HG02623 (cell line): Measurements from ENCODE around the gene RFX4.

Experiments
- ATAC-seq: cut with Tn5 transposase; IDR thresholded peaks from one replicate; pipeline ENCODE4 v1.9.1; 2021; ENCODE audit warnings: moderate library complexity; ENCODE audit not compliant: unreplicated experiment

RFX4 gene

GRCh38 chr12:106582641-106583230 is at the start of gene RFX4:
Gene RFX4, plus strand, starts transcription at chr12:106583004. Its CDS starts 317 bp downstream, at chr12:106583321.
- ATAC-seq = no peak

- no peak for ATAC-seq
Observed at GRCh38 chr12:106541201-106541600, 41.6 kb upstream of the RFX4 start.

GRCh38 chr12:106551410-106551809 is 31.4 kb upstream of the RFX4 start:
- ATAC-seq = no peak

DNA sequence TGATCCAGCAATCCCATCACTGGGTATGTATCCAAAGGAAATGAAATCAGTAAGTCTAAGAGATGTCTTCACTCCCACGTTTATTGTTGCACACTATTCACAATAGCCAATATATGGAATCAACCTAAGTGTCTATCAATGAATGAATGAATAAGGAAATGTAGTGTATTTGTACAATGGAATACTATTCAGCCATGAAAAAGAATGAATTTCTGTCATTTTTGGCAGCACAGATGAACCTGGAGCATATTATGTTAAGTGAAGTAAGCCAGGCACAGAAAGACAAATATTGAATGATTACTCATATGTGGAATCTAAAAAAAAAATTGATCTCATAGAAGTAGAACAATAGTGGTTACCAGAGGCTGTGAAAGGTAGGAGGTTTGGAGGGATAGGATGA is 30.6 kb upstream of the RFX4 start:
- no peak for ATAC-seq

GRCh38 chr12:106564678-106565329 is 18.0 kb upstream of the RFX4 start:
- no peak for ATAC-seq

DNA sequence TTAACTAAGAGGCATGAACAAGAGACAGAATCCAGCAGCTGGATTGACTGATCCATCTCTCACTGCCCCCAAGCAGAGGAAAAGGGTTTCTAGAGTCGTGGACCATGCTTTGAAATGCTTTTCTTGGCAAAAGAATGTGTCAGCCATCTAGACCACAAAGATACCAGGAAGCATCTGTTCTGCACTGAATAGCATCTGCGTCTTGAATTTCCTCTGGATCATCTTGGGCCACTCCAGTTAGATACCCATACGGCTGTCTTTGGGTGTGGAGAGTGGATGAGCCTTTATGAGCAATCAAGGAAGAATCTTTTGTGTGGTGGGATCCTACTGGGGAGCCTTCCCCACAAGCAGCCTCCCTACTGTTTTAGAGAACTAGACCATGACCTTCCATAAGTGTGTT is 16.0 kb upstream of the RFX4 start:
- no peak for ATAC-seq

DNA sequence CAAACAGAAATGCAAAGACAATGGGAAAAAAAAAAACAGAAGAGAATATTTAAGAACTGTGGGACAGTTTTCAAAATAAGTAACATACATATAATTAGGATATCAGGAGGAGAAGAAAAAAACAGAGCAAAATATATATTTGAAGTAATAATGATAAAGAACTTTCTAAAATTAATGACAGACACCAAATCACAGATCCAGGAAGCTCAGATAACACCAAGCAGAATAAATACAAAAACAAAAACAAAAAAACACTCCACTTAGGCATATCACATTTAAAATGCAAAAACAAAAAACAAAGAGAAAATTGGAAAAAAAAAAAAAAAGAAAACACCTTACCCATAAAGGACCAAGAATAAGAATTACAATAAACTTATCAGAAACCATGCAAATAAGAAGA is 9.6 kb upstream of the RFX4 start:
- ATAC-seq = no peak

DNA sequence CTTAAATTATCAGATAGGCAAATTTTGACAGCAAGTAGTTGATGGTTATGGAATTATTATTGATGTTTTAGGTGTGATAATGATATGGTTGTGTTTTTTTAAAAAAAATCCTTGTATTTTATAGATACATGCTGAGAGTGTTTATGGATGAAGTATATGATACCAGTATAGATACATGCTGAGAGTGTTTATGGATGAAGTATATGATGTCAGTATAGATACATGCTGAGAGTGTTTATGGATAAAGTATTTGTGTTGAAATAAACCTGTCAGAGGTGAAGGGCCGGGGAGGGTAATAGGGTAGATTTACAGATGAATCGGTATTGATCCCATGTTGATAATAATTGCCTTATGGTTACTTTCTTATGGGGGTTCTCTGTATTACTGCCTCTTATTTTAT is 6.0 kb upstream of the RFX4 start:
- ATAC-seq = no peak

DNA sequence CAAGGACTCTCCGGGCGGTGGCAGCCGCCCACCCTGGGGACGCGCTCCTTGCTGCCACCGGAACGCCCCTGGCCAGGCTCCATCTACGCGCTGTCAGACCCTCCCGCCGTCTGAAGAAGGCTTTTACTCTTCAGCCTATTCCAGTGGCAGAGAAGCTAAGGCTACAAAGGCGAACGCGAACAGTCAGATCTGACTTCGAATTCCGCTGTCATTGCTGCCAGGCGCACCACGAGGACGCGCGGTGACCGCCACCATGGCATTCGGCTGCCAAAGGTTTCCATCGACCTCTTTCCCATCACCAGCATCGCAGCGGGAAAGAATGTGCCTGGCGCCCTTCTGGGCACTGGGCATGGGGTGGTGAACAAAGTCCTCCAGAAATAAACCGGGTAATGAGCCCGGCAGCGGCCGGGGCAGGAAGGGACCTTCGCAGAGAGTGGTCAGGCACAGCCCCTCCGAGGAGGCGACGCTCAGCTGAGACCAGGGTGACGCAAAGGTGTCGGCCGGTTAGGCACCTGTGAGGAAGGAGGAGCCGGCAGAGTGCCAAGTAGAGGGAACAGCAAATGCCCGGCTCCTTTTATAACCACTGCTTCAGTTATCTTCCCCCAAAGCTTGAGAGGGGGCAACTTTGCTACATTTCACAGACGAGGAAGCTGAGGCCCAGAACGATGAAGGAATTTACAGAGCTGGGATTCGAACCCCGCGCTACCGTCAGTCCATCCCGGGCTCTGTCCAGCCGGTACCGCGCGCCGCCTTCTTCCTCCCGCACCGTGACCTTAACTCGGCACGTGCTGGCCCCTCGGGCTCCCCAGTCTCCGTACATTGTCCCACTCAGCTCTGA is 1.9 kb upstream of the RFX4 start:
- no peak for ATAC-seq

GRCh38 chr12:106581543-106582248 is 1.1 kb upstream of the RFX4 start:
- ATAC-seq = no peak

GRCh38 chr12:106582249-106582591 is 584 bp upstream of the RFX4 start:
- ATAC-seq = no peak

GRCh38 chr12:106583242-106584103 is 669 bp downstream of the RFX4 start:
- no peak for ATAC-seq

DNA sequence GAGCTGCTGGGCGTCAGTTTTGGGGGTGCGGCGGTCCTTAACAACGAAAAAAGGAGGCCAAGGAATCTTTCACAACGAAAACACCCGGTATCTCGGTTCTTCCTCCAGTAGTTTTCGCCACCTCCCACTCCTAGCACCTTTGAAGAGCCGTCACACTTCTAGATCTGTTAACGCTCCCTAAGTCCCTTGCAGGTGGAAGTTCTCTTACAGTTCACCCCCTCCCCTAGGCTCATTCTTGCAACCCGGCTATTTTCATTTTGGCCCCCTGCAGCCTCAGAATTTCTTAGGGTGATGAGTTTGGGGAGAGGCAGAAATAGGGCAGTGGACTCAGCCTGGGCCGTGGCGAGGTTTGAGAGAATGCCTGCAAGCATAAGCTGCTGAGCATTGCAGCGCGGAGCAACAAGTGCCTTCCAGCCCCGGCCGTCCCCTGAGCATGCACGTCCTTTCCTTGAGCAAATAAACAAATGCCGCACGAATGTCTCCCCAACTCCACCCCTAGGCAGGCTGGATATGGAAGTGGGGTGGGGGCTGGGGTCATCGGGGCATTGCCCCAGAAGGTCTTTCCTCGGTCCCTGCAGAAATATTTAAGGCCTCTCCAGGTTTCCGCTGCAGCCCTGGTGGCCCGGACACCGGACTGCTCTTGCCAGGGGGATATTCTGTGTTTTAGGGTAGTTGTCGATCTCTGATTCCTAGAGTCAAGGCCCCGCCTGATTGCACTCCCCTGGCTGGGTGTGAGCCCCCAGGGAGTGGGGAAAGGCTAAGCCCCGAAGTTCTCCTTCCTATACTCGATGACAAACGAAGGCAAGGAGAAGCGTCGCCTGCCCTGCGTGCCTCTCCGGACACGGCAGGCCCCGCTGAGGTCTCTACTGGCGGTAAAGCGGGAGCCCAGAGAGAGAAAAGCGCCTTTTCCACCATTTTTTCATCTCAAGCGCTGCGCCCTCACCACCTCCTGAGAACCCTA is 1.6 kb downstream of the RFX4 start:
- no peak for ATAC-seq

GRCh38 chr12:106585105-106585520 is 2.3 kb downstream of the RFX4 start:
- no peak for ATAC-seq

DNA sequence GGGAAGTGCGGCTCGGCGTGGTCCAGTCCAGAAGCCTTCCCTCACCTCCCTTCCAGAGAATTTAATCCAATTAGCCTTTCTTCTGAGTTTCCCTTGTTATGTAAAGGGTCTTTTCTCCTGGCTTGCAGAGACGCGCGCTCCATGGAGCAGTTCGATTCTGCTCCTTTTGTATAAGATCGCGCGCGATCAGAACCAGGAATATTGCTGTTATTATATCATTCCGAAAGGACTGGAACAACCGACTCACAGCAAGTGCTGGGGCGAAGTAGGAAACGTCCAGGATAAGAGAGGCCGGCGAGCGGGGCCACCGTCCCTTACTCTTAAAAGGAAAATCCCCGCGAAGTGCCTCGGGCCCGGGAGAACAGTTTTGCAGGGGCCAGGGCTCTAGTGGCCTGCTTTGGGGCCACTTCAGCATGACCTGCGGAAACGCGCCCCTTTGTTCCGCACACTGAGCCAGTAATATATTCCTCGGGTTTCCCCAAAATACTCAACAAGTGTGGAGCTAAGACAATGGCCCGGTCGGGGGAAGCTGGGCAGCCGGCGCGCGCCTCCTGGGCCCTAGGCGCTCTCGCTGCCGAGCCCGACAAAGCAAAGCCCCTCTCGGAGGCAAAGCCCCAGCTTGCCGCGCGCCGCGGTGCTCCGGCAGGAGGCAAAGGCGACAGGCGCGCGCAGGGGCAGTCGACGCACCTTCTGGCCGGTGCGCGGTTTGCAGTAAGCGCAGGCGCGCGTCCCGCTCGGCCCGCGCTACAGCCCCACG is 2.9 kb downstream of the RFX4 start:
- ATAC-seq = no peak

DNA sequence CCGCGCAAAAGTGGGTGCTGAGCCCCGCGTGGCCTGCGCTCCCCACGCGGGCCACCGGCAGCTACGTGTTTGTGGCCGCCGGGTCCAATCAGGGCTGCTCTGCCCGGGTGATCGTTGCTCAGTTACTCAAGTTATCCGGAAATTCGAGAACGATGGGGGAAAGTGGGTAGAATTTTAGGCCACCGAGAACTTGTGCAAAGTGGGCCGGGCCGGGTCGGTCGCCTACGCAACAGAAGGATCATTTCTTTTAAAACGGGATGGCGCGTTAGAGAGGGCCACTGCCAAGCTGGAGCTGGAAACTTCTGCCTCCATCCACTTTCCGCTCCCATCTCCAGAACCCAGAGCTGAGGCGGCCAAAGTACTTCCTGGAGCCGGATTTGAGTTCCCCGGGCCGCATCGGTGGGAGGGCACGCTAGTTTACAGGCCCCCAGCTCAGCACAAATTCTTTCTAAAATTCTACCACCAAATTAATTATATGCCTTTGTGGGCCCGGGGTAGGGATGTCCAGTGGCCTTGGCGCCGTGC is 3.5 kb downstream of the RFX4 start:
- ATAC-seq = no peak

- no peak for ATAC-seq
Observed at GRCh38 chr12:106586803-106587684, 4.2 kb downstream of the RFX4 start.

DNA sequence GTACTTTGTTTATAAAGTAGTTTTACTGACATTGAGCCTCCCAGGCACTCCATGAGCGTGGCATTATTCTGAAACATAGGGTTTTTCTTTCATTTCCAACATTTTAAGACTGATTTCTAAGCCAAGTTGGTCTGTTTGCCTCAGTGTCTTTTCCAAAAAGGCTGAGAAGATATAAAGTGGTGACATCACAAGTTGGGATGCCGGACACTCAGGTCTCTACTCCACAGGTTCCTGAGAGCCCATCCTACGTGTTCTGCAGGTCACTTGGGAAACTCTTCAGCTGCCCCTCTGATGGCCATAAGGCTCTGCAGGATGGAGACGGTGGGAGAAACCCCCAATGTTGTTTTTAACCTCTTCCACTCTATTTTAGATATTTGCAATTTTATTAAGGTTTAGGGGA is 6.0 kb downstream of the RFX4 start:
- ATAC-seq = no peak
